Dendritic cell treated with granulocyte-macrophage colony-stimulating factor and Interleukin-4, amounts not matched to agents 40 ng/mL and 50 ng/mL, for 4 days (primary cell): ENCODE data around the gene POU5F1.
A peak's percentile ranks its signal among the peaks of the same experiment; 100 is the strongest.

ENCODE experiments used
- H3K27ac Mint-ChIP-seq: one replicate; pipeline ENCODE4 v1.8.0; 2022; ENCODE audit warnings: mild to moderate bottlenecking, mixed read lengths
- H3K27me3 Mint-ChIP-seq: one replicate; pipeline ENCODE4 v1.8.0; 2022; ENCODE audit warnings: mild to moderate bottlenecking, mixed read lengths
- H3K36me3 Mint-ChIP-seq: one replicate; pipeline ENCODE4 v1.8.0; 2022; ENCODE audit warnings: low read depth, mixed read lengths
- H3K4me1 Mint-ChIP-seq: one replicate; pipeline ENCODE4 v1.8.0; 2022; ENCODE audit warnings: low read depth, mixed read lengths
- H3K4me3 Mint-ChIP-seq: one replicate; pipeline ENCODE4 v1.8.0; 2022; ENCODE audit warnings: mild to moderate bottlenecking, moderate library complexity, mixed read lengths
- H3K9me3 Mint-ChIP-seq: one replicate; pipeline ENCODE4 v1.8.0; 2022; ENCODE audit warnings: mixed read lengths
- intact Hi-C: fragments of 100-400 bp; cut with micrococcal nuclease; formaldehyde crosslinking; loops from one replicate; pipeline ENCODE4 v1.15.0; 2022

Gene POU5F1

GRCh38 chr6:31129130-31129529 is 41.4 kb downstream of the POU5F1 start:
- H3K9me3 Mint-ChIP-seq, result no peaks in the 10 kb centered on the region
- H3K36me3 Mint-ChIP-seq, result no peaks in the 10 kb centered on the region
- H3K4me3 Mint-ChIP-seq, result no peak overlapping the region
- peaks cover 26% of the 10 kb centered on the region for H3K27me3 Mint-ChIP-seq
- intact Hi-C loops, result no loop called here
- no peak overlapping the region for H3K27ac Mint-ChIP-seq
- peaks cover 14% of the 10 kb centered on the region for H3K4me1 Mint-ChIP-seq

GRCh38 chr6:31128093-31128676 is 42.3 kb downstream of the POU5F1 start:
- H3K4me1 Mint-ChIP-seq, result peaks cover 15% of the 10 kb centered on the region
- no peak overlapping the region for H3K4me3 Mint-ChIP-seq
- no peak overlapping the region for H3K27ac Mint-ChIP-seq
- H3K9me3 Mint-ChIP-seq, result no peaks in the 10 kb centered on the region
- H3K36me3 Mint-ChIP-seq, result no peaks in the 10 kb centered on the region
- intact Hi-C loops, result no loop called here
- H3K27me3 Mint-ChIP-seq, result peaks cover 33% of the 10 kb centered on the region

GRCh38 chr6:31126396-31127175 is 43.9 kb downstream of the POU5F1 start:
- H3K4me1 Mint-ChIP-seq, result peaks cover 23% of the 10 kb centered on the region
- intact Hi-C loops, result no loop called here
- no peak overlapping the region for H3K4me3 Mint-ChIP-seq
- no peak overlapping the region for H3K27ac Mint-ChIP-seq
- H3K9me3 Mint-ChIP-seq, result no peaks in the 10 kb centered on the region
- no peaks in the 10 kb centered on the region for H3K36me3 Mint-ChIP-seq
- peaks cover 40% of the 10 kb centered on the region for H3K27me3 Mint-ChIP-seq

- Mint-ChIP-seq H3K27me3 (peaks cover 43% of the 10 kb centered on the region), H3K4me1 (peaks cover 23% of the 10 kb centered on the region), H3K9me3 (no peaks in the 10 kb centered on the region), H3K4me3 (no peak overlapping the region), H3K27ac (no peak overlapping the region), H3K36me3 (no peaks in the 10 kb centered on the region)
- intact Hi-C loops, result no loop called here
These were observed 44.7 kb downstream of the POU5F1 start for GRCh38 chr6:31125586-31126363.

GRCh38 chr6:31125162-31125561 is 45.3 kb downstream of the POU5F1 start:
- Mint-ChIP-seq H3K27me3 (peaks cover 45% of the 10 kb centered on the region), H3K4me1 (peaks cover 23% of the 10 kb centered on the region), H3K27ac (no peak overlapping the region), H3K9me3 (no peaks in the 10 kb centered on the region), H3K4me3 (no peak overlapping the region), H3K36me3 (no peaks in the 10 kb centered on the region)
- intact Hi-C loops, result no loop called here

GRCh38 chr6:31122791-31123706 is 47.4 kb downstream of the POU5F1 start:
- Mint-ChIP-seq H3K9me3 (no peaks in the 10 kb centered on the region), H3K4me3 (no peak overlapping the region), H3K4me1 (peaks cover 23% of the 10 kb centered on the region), H3K27ac (no peak overlapping the region), H3K27me3 (peaks cover 41% of the 10 kb centered on the region), H3K36me3 (no peaks in the 10 kb centered on the region)
- intact Hi-C loops, result no loop called here

GRCh38 chr6:31121131-31121790 is 49.2 kb downstream of the POU5F1 start:
- no peak overlapping the region for H3K27ac Mint-ChIP-seq
- H3K4me3 Mint-ChIP-seq, result no peak overlapping the region
- H3K36me3 Mint-ChIP-seq, result no peaks in the 10 kb centered on the region
- H3K27me3 Mint-ChIP-seq, result peaks cover 41% of the 10 kb centered on the region
- peaks cover 34% of the 10 kb centered on the region for H3K4me1 Mint-ChIP-seq
- intact Hi-C loops, result no loop called here
- no peaks in the 10 kb centered on the region for H3K9me3 Mint-ChIP-seq

GRCh38 chr6:31120151-31120915 is 50.1 kb downstream of the POU5F1 start, which contains the start of gene CDSN:
TSS of gene CDSN (minus strand) at chr6:31120446. CDS start at chr6:31120419, 27 bp downstream.
- no peaks in the 10 kb centered on the region for H3K36me3 Mint-ChIP-seq
- intact Hi-C loops, result no loop called here
- no peak within 1 kb of the TSS for H3K4me3 Mint-ChIP-seq
- peaks cover 36% of the 10 kb centered on the region for H3K4me1 Mint-ChIP-seq
- H3K9me3 Mint-ChIP-seq, result no peaks in the 10 kb centered on the region
- peaks cover 43% of the 10 kb centered on the region for H3K27me3 Mint-ChIP-seq
- H3K27ac Mint-ChIP-seq, result no peak within 1 kb of the TSS

- H3K36me3 Mint-ChIP-seq, result no peaks in the 10 kb centered on the region
- H3K4me1 Mint-ChIP-seq, result peaks cover 47% of the 10 kb centered on the region
- no peaks in the 10 kb centered on the region for H3K9me3 Mint-ChIP-seq
- peak overlapping the region; percentile 37 for H3K27ac Mint-ChIP-seq
- peaks cover 36% of the 10 kb centered on the region for H3K27me3 Mint-ChIP-seq
- H3K4me3 Mint-ChIP-seq, result no peak overlapping the region
- intact Hi-C loops, result no loop called here
These were observed 52.3 kb downstream of the POU5F1 start for GRCh38 chr6:31118178-31118577.

- Mint-ChIP-seq H3K27me3 (peaks cover 42% of the 10 kb centered on the region), H3K4me3 (no peak overlapping the region), H3K9me3 (no peaks in the 10 kb centered on the region), H3K27ac (peak overlapping the region; percentile 71), H3K36me3 (no peaks in the 10 kb centered on the region), H3K4me1 (peaks cover 47% of the 10 kb centered on the region)
- intact Hi-C loops, result no loop called here
These were observed 53.7 kb downstream of the POU5F1 start for GRCh38 chr6:31116661-31117385.

GRCh38 chr6:31115941-31116560 is 54.4 kb downstream of the POU5F1 start:
- no peaks in the 10 kb centered on the region for H3K36me3 Mint-ChIP-seq
- intact Hi-C loops, result no loop called here

More at GRCh38 chr6:31115941-31116560, 54.4 kb downstream of the POU5F1 start:
- Mint-ChIP-seq H3K4me1 (peaks cover 50% of the 10 kb centered on the region), H3K4me3 (no peak overlapping the region), H3K27me3 (peaks cover 39% of the 10 kb centered on the region), H3K9me3 (no peaks in the 10 kb centered on the region), H3K27ac (peak overlapping the region; percentile 71)
